MV-4-11 (cell line): Measurements from ENCODE around the gene LCORL.
"Not testable (repeated sequence)": the region's sequence is repeated elsewhere in the genome, so short reads cannot be mapped to it uniquely, and the experiment has no call there.

Experiments
- DNase-seq: peaks from one replicate; lab custom pipeline; 2025; lab: John Stamatoyannopoulos, UW

LCORL gene

DNA sequence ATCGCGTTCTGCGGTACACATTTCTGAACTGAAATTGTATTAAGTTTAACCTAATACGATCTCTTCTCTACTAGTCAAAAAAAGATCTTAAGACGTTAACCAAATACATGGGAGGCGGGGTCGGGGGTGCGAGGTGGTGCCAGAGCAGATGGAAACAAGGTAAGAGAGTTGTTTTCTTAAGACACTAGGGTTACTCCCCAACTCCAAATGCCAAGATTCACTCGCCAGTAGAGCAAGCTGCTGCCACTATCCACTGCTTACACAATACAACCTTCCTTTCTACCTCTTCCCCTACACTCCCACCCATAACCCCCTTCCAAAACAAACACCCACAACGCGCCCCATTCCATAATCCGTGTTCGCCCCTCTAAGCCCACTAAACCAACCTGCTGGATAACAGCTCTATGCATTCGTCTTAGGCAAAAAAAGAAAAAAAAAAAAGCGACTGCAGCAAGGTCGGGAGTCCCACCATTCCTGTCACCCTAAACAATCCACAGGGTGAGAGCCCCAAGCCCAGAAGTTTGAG, 1.3 kb downstream of the LCORL start:
- peak; percentile 13 for DNase-seq

- no peak for DNase-seq
Observed at GRCh38 chr4:18014269-18014668, 7.3 kb downstream of the LCORL start.

GRCh38 chr4:18012807-18013462, 8.6 kb downstream of the LCORL start:
- DNase-seq: no peak

- DNase-seq: no peak
Observed at GRCh38 chr4:18012134-18012806, 9.3 kb downstream of the LCORL start.

DNA sequence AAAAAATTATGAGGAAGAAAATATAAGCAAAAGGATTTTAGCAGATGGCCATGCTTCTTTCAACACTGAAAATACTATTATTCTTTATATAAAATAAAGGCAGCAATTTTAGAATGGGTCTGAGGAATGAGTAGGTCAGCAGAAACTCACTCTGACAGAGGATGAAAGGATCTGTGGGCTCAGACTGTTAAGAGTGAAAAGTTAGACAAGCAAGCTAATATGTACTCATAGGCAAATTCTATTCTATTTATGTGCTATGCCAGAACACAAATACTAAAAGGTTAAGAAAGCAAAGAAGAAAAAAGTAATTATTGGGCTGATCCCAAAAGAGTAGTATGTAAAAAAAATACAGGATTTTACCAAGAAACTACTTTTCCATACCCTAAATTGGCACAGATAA, 13.9 kb downstream of the LCORL start:
- no peak for DNase-seq

DNA sequence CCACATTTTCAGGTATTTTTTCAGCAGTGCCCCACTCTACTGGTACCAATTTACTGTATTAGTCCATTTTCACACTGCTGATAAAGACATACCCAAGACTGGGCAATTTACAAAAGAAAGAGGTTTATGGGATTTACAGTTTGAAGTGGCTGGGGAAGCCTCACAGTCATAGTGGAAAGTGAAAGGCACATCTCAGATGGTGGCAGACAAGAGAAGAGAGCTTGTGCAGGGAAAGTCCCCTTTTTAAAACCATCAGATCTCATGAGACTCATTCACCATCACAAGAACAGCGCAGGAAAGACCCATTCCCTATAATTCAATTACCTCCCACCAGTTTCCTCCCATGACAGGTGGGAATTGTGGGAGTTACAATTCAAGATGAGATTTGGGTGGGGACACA, 15.1 kb downstream of the LCORL start:
- not testable (repeated sequence) for DNase-seq

DNA sequence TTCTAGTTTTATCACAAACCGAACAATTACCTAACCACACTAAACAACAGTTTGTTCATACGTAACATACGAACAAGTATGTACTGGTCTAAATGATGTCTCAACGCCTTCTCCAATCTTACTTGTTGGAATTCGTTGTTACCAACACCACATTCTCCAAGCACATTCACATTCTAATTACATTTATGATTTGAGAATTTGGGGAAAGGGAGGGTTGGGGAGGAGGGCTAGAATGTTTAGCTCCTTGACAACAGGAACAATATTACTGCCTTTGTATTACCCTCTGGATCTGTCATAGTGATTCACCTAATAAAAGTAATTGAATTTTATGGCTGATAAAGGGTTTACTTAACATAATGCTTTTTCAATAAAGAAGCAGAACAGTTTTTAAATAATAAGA, 24.4 kb downstream of the LCORL start:
- no peak for DNase-seq

DNA sequence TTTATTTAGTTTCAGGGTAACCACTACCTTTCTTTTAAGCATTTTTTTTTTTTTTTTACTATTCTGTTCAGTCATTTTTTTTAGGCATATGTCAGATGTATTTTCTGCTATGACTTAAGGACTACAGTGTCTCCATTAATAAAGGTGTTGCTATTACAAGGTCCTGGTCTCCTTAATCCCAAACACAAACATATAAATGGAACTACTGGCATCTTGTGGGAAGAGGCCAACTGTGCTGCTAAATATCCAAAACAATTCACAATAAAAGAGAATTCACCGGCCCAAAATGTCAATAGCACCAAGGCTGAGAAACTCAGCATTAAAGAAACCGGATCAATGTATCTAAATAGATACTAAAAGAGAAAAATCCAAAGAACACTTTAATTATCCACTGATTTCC, 26.4 kb downstream of the LCORL start:
- no peak for DNase-seq

DNA sequence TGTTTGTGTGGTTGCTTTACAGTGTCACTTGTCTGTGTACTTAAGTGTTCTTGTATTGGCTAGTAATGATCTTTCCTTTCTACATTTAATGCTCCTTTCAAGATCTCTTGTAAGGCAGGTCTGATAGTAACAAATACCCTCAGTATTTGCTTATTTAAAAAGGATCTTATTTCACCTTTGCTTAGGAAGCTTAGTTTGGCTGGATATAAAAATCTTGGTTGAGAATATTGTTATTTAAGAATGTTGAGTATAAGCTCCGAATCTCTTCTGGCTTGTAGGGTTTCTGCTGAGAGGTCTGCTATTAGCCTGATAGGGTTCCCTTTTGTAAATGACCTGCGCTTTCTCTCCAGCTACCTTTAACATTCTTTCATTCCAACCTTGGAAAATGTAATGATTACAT, 35.7 kb downstream of the LCORL start:
- DNase-seq: no peak

DNA sequence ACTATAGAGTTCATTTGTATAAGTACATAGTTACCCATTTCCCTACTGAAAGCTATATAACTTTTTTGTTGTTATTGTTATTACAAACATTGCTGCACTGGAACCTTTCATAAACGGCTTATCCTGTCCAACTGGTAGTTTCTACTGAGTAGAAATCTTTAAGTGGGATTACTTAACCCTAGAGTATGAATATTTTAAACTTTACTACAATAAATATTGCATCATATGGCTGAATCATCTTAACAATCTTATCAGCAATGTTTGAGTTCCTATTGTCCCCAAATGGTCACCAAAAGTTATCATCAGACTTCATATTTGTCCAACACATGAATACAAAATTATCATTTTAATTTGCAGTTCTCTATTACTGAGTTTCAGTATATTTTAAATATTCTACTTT, 40.5 kb downstream of the LCORL start:
- DNase-seq: peak; percentile 59

DNA sequence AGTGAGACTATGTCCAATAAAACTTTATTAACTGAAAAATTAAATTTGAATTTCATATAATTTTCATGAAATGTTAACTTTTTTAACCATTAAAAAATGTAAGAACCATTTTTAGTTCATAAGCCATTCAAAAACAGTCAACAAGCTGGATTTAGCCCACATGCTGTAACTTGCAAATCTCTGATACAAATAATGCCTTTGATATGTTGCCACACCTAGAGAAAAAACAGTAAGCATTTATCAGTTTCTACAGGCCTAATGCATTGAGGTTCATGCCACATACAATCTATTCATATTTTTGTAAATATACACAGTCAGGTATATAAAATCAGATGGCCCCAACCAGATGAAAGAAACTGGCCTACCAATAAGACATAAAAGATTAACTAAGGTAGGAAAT, 52.8 kb downstream of the LCORL start:
- DNase-seq: no peak

- no peak for DNase-seq
Observed at GRCh38 chr4:17967078-17967477, 54.5 kb downstream of the LCORL start.

GRCh38 chr4:17966312-17966711, 55.2 kb downstream of the LCORL start:
- DNase-seq: no peak

DNA sequence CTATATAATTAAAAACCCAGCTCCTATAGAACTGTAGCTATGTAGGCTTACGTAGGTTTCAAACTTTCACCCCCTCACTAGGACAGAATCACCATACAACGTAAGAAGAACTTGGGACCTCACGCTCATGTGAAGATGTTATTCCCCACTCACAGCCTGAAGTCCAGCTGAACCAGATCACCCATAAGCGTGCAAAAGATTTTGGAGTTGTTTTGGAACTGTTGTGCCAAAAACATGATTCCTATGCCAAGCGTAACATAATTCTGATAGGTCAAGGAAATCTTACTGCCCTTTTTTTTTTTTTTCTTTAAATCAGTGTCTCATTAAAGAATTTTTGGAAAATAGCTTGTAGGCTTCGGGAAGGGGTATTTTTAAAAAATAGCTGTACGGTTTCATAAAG, 57.0 kb downstream of the LCORL start:
- DNase-seq: no peak

- no peak for DNase-seq
Observed at GRCh38 chr4:17962171-17962570, 59.4 kb downstream of the LCORL start.

- DNase-seq: no peak
Observed at GRCh38 chr4:17961249-17961648, 60.3 kb downstream of the LCORL start.

DNA sequence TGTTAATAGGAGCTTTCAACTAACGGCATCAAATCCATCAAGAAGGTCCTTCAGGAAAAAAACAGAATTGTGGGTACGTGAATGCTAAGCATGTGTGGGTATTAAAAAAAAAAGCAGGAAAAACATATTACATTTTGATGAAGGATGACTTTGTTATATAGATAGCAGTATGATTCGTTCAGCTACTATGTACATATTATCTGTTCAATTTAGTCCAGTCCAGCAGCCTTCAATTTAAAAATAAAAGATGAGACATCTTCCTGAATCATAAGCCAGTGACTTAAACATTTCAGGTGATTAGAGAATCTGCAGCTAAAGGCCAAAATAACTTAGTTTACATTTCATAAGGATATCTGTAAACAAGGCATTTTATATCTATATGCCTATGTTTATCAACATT, 63.4 kb downstream of the LCORL start:
- no peak for DNase-seq

DNA sequence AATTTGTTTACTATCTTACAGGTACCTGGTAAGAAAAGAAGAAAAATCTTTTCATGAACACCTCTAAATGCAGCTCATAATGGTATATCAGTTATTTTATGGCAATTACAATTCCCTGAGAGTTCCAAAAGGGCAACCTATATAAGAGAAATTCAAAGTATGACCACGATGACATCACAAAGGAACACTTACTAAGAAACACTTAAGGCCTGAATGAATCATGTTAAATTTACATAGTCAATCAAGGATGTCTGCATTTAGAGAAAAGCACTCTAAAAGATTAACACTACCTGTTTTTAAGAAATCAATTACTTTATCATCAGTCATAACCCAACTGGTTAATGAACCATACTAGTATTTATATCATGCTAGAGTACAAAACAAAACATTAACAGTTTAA, 63.9 kb downstream of the LCORL start:
- no peak for DNase-seq

DNA sequence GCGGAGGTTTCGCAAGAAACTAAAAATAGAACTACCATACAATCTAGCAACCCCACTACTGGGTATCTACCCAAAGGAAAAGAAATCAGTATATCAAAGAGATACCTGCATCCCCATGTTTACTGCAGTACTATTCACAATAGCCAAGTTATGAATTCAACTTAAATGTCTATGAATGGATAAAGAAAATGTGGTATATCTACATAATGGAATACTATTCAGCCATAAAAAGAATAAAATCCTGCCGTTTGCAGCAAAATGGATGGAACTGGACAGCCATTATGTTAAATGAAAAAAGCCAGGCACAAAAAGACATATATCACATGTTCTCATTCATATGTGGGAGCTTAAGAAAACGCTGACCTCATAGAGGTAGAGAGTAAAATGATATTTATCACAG, 65.3 kb downstream of the LCORL start:
- DNase-seq: no peak

DNA sequence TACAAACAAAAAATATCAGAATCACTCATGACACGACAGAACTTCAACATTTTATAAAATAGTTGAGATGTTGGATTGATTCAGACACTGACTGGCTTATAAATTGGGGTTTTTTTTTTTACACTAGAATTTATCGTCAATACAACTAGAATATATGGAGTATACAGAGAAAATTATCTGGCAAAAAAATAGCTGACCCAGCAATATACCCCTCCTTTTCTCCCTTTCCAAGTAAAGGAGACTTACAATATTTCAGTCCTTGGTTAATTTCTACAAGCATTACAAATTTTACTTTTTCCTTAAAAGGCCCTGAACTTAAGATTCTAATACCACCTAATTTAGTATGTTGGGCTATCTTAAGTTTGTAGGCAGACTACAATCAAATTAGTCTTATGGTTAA, 76.3 kb downstream of the LCORL start:
- no peak for DNase-seq

GRCh38 chr4:17941731-17942130, 79.8 kb downstream of the LCORL start:
- no peak for DNase-seq

GRCh38 chr4:17939054-17939453, 82.5 kb downstream of the LCORL start:
- DNase-seq: no peak

GRCh38 chr4:17934286-17934685, 87.3 kb downstream of the LCORL start:
- DNase-seq: no peak

DNA sequence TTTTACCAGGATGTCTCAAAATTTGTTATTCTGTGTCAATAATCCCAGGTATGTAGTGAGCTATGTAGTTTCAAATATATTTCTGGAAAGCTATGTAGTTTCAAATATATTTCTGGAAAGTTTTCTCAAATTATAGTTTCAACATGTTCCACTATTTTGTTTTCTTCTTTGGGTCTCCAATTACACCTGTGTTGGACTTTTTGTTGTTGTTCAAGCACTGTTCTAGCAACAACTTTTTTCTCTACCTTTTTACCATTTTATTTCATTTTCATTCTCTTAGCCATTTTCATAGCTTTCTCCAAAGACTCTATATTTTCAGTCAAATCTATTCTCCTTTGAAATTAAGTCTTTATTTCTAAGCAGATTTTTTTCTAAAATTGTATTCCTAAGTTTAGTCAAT, 88.4 kb downstream of the LCORL start:
- no peak for DNase-seq
